Femur (tissue), 1 donor: Measurements from ENCODE around the gene ADCK2.
A peak's percentile ranks its signal among the peaks of the same experiment; 100 is the strongest.
"Not testable (repeated sequence)": the region's sequence is repeated elsewhere in the genome, so short reads cannot be mapped to it uniquely, and the experiment has no call there.

ENCODE experiments used
- DNase-seq: peaks from one replicate; pipeline ENCODE4 v3.0.0-alpha.2; 2017

The ADCK2 gene, protein sequence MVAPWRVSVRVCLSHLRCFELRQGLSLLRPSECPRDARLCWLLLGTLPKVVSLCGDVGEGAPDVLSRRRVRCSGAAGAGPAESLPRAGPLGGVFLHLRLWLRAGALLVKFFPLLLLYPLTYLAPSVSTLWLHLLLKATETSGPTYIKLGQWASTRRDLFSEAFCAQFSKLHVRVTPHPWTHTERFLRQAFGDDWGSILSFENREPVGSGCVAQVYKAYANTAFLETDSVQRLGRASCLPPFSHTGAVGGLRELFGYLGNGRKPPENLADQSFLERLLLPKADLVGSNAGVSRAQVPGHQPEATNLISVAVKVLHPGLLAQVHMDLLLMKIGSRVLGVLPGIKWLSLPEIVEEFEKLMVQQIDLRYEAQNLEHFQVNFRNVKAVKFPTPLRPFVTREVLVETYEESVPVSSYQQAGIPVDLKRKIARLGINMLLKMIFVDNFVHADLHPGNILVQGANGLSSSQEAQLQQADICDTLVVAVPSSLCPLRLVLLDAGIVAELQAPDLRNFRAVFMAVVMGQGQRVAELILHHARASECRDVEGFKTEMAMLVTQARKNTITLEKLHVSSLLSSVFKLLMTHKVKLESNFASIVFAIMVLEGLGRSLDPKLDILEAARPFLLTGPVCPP

DNA sequence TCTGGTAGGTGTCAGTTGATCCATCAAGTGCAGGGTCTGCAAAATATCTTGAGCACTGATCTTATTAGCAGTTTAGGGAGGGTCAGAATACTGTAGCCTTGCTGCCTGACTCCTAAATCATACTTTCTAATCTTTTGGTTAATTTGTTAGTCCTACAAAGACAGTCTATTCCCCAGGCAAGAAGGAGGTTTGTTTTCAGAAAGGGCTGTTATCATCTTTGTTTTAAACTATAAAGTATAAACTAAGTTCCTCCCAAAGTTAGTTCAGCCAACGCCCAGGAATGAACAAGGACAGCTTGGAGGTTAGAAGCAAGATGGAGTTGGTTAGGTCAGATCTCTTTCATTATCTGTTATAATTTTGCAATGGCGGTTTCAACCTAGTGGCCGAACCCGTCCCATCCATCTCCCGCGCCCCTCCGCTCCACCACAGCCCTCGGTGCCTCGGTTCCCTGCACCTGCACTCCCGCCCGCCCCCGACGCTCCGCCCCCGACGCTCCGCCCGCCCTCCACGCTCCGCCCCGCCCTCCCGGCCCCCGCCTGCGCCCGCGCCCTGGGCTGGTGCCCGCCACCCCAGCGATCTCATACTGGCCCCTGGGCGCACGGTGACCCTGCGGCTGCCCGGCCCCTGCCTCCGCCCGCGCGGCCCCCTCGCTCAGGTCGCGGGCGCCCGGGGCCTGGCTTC lies at the start of gene ADCK2:
ADCK2 (plus strand) TSS at position 564 of the 681 bp plus-strand sequence. CDS start 386 bp downstream, outside the sequence.
- peak; percentile 67 for DNase-seq

DNA sequence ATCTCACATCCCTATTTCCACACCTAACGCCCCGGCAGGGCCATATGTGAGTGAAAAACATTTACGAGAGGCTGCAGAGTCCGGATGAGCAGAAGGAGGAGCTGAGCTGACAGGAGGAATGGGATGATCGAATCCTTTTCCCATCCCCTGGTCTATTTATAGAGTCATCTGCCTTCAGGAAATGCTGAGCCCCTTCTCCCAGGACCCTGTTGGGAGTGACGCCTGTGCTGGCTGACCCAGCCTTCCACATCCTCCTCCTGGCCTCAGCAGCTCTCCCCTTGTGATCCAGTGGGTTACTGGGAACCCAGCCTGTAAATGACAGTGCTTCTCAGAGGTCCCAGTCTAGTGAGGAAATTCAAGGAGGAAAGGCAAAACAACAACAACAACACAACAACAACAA lies 48.8 kb upstream of the ADCK2 start:
- peak; percentile 88 for DNase-seq

DNA sequence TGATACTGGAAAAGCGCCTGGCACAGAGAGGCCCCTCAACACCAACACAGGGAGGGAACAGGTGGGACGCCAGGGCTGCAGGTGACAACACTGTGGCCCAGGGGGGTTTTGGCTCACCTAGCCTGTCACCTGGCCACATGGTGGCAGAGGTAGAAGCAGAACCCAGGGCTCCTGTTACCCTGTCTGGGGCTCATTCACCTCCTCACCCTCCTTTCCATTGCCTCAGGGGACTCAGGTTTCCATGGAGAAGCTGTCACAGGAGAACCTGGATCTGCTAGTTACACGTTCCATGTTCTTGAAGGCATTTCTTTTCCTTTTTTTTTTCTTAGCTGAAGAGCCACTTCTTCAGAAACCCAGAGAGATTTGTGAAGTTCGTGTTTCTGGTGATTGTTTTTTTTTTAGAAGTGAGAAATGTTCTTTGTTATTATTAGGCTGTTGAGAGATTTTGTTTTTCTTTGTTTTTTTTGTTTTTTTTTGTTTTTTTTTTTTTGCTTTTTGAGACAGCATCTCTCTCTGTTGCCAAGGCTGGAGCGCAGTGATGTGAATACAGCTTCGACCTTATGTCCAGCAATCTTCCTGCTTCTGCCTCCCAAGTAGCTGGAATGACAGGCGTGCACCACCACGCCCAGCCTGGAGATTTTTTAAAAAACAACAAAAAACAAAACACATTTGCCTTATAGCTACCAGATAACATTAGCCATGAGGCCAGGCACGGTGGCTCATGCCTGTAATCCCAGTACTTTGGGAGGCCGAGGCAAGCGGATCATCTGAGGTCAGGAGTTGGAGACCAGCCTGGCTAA lies 48.2 kb upstream of the ADCK2 start:
- peak; percentile 33 for DNase-seq

DNA sequence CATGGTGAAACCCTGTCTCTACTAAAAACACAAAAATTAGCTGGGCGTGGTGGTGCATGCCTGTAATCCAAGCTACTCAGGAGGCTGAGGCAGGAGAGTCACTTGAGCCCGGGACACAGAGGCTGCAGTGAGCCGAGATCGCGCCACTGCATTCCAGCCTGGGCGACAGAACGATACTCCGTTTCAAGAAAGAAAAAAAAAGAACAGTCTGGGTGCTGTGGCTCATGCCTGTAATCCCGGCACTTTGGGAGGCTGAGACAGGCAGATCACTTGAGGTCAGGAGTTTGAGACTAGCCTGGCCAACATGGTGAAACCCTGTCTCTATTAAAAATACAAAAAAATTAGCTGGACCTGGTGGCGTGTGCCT lies 47.6 kb upstream of the ADCK2 start:
- DNase-seq = not testable (repeated sequence)

DNA sequence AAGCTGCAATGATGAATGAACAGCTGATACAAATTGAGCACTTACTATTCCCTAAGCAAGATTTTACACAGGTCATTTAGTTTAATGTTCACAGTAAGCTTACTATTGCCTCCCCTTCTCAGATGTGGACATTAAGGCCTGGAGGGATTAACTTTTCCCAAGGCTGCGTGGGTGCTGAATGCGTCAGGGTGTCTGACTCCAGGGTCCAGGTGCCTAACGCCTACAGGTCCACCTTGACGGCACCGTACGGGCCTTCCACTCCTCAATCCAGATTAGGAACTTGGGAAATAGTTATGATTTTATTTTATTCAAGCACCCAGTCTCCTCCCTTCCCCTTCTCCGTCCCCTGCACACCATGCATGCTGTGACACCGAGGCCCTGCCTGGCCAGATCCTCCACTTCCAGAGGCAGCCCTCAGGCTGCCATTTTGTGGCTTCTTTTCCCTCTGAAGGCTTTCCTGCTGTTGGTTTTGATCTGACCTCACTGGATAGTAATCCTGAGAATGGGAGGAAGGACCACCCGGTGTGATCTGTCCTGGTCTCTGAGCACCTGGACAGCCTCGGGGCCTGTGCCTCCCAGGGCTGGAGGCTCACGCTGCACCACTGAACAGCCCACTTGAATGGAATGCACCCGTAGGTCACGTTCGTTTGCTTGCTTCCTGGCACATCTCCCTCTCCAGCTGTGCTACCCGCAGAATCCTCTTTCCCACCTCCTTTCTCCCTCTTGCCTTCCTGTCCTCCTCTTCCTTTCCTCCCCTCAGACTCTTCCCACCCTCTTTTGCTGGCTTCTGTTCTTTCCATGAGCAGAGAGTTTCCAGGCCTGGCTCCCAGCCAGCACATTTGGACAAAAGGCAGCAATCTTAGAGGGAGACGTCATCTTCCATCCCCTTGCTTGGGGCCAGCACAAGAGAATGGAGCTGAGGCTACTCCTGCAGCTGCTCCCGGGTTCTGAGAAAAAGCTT lies 46.6 kb upstream of the ADCK2 start:
- peak; percentile 97 for DNase-seq

DNA sequence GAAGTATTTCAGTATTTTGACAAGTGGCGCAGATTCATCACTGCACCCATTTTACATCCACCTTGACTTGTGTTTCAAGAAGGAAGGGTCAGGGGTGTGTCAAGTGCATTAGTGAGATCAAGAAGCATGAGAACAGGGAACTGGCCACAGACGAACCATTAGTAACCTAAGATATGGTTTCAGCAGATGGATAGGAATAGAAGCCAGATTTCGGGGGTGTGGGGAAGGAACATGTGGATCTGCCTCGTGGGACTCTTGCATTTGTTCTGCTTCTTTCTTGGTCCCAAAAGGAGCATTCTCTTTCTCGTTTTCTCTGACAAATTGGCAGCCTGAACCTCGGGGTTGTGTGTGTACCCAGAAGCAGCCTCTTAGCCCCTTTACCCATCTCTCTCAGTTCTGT lies 41.7 kb upstream of the ADCK2 start:
- DNase-seq = peak; percentile 36

DNA sequence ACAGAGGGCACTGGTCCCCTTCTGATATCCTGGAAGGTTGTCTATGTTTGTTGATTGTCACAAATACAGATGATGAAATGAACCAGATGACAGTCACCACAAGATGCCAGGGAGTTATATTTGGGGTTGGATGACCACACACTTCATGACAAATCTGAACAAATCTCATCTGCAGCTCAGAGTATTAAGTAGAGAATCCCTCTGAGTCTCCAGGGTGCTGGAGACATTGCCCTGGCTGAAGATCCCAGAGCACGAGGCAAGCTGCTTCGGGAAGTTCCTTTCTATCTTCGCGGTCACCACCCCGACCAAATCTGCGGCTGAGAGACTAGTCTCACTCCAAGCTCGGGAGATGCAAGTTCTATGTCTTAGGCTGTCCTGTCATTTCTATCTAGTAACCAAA lies 41.1 kb upstream of the ADCK2 start:
- no peak for DNase-seq

DNA sequence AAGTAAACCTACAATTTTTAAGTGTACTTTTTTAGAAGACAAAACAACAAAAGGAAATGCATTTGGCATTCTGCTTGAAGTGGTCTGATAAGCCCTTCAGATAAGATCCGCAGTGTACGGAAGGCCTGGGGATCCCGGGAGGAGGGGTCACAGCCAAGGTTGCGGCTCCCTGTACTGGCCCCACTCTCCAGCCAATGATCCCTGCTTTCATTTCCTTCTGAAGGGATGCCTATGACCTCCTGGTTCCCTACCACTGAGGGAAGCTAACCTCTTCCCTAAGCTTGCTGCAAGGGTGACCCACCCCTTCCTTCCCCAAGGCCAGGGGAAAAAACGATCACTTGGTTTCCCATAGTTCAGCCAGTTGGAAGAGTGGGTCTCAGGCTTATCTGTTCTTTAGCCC lies 37.4 kb upstream of the ADCK2 start:
- DNase-seq = no peak

DNA sequence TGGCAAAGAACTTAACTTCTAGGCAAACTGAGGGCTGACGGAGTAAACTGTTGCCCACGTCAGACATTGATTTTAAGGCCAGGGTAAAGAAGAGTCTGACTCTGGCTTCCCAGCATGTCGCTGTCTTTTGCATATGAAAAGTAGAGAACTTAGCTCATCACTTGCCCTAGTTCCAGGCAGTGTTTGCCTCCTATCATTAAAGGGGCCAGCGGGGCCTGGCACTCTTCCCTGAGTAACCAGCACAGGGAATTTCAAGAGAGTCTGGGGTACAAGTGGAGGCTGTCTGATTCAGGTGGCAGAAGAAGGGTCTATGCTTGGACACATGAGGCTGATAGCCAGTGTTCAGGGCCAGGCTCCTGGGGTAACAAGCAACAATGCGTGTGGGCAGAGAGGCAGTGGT lies 36.9 kb upstream of the ADCK2 start:
- DNase-seq = no peak

DNA sequence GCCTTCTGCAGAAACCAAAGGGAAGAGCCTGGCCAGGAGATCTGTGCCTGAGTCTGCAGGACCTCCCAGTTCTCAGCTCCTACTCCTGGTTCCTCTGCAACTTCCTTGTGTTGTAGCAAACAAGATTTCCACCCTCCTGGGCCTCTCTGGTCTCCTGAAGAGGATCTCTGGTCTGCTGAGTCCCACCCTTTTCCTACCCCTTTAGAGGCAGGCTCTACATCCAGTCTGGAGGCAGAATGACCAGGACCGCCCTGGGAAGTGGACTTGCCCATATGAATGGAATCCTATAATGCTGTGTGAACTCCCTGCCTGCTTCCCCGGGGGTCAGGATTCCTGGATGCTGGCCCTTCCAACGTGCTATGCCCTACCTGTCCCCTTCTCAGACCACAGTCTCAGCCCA lies 35.3 kb upstream of the ADCK2 start:
- DNase-seq = no peak

DNA sequence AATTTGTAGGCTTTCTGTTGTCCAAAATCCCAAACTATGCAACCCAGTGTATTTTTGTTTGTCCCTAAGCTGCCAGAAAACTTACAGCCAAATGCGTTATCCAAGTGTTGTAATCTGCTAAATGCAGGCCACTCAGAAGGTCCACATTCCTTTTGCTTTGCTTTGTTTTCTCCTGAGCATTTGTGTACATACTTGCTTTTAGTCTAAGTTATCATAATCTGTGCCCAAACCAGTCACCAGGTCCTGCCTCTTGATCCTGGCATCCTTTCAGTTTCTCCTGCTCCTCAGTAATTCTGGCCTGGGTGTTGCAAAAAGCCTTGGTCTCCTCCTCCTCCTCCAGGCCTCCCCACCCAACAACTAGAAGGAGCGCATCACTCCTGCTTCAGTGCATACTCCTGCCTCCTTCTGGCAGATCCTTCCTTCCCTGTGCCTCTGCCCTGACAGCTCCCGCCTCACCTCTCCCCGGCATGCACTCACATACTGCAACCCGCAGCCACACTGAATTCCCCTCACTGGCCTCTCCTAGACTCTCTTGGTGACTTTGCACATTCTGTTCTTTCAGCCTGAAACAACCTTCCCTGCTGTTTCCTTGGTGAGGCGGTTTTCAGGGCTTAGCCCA lies 34.5 kb upstream of the ADCK2 start:
- peak; percentile 67 for DNase-seq

DNA sequence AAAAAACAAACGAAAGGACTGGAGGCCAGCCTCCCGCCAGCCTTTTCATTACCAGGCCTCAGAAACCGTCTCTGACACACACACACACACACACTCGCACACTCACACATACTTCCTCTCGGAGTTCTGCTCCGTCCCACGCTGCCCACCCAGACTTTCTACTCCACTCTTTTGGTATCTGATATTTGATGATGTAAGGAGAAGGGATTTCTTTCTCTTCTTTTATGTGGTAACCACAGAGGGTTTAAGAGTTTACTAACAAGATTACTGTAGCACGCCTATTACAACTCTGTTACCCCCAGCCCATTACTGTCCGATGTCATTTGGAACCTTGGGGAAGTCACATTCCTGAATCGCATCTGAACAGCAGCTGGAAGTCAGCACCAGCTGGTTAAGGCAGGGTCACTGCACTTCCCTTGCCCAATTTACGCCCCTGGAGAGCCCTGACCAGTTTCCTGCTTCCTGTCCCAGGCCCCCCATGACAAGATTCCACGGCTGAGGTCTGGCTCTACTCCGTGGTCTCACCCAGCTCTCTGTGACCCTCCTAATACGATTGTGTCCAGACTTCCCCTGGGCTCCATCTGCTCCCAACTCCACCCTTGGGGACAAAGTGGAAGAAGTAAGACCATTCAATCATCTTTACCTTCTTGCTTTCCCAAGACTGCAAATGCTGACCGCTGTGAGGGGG lies 33.2 kb upstream of the ADCK2 start:
- DNase-seq = peak; percentile 77

DNA sequence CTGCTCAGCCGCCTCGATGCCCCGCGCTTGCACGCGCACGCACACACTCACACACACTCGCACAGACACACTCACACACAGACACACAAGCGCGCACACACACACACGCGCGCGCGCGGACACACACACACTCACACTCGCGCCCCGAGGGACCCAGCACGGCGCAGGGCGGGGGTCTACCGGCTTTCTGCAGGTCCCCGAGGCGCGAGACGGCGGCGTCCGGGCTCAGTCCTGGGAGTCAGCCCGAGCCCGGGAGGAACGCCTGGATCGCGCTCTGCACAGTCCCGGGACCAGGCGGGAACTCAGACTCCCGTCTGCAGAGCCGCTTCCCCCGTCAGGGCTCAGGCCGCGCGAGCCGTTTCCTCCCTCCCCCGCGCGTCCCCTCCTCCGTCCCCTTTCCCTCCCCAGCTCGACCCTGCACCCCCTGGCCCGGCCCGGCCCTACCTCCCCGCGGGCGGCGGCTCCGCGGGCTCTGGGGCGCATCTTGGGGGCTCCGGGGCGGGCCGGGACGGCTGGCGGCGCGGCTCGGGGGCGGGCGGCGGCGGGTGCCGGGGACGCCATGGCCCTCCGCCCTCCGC lies 32.6 kb upstream of the ADCK2 start:
- DNase-seq = peak; percentile 70

DNA sequence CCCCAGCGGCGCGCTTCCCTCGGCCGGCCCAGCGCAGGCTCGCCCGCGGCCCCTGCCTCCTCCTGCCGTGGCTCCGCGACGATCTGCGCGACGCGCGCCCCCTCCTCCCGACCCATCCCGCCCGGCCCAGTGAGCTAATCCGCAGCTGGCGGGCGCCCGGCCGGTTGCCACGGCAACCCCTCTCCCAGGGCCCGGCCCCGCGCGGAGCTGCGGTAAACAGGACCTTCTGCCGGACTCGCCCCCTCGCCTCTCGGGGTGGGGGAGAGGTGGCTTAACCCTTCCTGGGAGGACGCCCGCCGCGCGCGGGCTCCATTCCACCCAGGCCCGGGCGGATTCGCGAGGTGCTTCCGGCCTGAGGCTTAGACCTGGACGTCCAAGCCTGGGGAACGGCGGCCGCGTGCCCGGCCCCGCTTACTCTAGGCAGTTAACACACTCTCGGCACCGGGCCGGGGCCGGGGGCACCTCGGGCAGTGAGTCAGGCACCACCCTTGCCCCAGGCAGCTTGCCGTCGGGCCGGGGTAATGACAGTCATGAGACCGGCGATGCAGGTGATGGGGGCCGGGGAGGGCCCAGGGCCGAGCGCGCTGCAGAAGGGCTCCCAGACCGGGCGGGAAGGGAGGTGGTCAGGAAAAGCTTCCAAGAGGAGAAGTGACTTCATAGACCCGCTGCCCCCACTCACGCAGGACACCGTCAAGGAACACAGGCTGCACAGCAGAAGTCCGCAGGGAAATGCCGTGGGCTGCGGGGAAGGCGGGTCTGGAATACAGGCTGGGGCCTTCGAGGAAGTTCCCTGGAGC lies 31.8 kb upstream of the ADCK2 start, which contains the start of gene DENND2A:
DENND2A (minus strand) TSS at position 87 of the 797 bp plus-strand sequence. CDS start 38,416 bp downstream, outside the sequence.
- peak; percentile 93 for DNase-seq

DNA sequence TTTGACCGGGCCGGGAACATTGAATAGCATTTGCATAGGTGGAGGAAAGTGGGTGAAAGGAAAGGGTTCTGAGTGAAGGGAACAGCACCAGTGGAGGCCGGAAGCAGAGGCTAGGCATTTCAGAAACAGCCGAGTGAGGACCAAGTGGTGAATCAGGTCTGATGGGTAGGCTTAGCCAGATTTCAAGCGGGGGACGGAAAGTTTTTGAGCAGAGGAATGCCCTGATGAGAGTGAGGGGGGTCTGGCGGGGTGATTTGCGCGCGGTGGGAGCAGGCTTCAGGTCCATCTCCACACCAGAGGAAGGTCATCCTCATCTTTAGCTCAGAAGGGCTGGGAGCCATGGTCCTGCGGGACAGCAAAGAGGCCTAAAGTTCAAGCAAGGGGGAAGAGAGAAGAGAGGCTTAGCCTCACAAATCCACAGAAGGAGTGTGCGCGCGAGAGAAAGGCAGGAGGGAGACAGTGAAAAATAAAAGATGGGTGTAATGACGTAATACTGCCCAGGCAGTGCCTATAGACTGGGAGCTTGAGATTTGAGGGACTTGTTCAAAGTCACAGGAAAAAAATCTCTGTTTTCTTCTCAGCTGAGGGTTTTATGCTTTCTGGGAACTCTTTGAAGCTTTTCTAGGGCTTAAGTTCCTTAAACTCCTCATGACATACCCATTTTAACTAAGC lies 31.1 kb upstream of the ADCK2 start:
- no peak for DNase-seq

DNA sequence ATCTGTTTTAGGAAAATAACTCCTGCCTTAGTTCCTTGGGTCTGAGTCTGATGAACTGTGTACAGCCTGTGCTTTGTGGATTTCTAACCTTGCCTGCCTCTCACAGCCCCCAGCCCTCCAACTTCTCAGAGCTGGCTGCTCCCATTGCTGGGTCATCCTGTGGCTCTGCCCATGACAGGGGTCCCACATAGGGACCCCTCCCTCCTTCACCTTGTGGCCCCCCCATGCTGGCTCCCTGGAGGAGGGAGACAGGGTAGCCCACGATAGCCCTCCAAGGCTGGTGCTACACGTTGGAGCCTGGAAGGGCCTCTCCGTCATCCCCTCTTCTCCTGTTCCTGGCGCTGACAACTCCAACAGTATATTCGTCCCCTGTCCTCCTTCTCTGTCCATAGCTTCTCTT lies 29.3 kb upstream of the ADCK2 start:
- DNase-seq = no peak

DNA sequence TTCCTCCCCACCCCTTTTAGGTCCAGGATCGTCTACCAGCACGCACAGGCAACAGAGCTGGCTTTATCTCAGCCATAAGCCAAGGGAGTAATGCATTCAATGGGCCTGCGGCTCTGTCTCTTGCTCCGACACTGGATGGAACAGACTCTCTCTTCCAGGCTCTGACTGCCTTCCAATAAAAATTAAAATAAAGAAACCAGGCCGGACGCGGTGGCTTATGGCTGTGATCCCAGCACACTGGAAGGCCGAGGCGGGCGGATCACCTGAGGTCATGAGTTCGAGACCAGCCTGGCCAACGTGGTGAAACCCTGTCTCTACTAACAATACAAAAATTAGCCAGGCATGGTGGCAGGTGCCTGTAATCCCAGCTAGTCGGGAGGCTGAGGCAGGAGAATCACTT lies 28.0 kb upstream of the ADCK2 start:
- not testable (repeated sequence) for DNase-seq

DNA sequence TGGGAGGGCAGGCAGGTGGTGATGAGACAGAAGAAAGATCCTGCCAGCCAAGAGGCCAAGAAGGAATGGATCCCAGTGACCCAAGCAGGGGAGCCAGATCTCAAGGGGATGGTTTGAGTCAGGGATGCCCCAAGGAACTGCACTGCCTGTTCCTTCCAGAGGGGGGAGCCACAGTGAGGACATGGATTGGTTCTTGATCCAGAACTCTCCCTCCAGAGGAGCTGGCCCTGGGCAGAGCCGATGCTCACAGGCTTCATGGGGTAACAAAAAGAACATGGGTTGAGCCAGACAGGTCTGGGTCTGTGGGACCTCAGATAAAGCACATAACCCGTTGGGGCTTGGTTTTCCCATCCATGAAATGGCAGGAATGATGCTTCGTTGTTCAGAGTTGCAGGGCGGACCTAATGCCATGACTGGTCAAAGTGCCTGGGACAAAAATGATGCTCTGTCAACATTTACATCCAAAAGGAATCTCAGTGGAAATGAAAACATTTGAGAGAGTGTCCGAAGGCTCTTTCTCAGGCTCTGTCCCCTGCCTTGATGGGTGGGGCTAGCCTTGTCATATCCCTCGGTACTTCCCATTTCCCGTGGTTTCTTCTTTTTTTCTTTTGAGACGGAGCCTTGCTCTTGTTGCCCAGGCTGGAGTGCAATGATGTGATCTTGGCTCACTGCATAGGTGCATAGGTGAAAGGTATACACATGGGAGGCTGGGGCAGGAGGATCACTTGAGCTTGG lies 27.4 kb upstream of the ADCK2 start:
- no peak for DNase-seq
